HG03439 (cell line): ENCODE results near the gene DPM3.
"Not testable (repeated sequence)": the region's sequence is repeated elsewhere in the genome, so short reads cannot be mapped to it uniquely, and the experiment has no call there.

Experiments
- ATAC-seq: cut with Tn5 transposase; IDR thresholded peaks from one replicate; pipeline ENCODE4 v1.9.1; 2021; ENCODE audit warnings: mild to moderate bottlenecking, moderate library complexity; ENCODE audit not compliant: unreplicated experiment

Gene DPM3

GRCh38 chr1:155127105-155127966 is 13.0 kb downstream of the DPM3 start, which contains the start of gene EFNA1:
Gene EFNA1 (plus strand): TSS chr1:155127876. CDS start chr1:155127978, 102 bp downstream.
- no peak for ATAC-seq

DNA sequence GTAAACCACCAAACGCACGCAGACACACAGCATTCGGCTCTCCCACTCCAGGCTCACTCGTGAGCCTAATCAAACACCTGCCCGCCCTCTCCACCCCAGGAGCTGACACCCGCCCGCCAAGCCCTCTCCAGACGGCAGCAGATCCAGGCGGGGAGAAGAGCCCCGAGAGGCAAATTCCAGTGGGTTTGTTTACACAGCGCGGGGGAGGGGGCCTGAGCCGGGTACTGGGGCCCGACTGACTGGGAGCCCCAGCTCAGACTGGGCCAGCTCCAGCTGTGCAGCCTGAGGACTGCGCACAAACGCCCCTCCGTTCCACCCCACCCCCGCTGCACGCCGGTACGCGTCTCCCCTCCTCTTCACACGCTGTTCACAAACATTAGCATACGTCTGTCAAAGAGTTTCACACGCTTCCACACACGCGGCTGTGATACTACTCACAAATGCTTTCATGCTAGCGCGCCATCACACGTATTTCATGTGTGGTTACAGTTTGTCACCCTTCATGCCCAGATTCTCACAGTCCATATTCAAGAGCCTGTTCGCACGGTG is 13.7 kb downstream of the DPM3 start:
- ATAC-seq, result no peak

- ATAC-seq, result no peak
Observed at GRCh38 chr1:155125946-155126555, 14.3 kb downstream of the DPM3 start.

DNA sequence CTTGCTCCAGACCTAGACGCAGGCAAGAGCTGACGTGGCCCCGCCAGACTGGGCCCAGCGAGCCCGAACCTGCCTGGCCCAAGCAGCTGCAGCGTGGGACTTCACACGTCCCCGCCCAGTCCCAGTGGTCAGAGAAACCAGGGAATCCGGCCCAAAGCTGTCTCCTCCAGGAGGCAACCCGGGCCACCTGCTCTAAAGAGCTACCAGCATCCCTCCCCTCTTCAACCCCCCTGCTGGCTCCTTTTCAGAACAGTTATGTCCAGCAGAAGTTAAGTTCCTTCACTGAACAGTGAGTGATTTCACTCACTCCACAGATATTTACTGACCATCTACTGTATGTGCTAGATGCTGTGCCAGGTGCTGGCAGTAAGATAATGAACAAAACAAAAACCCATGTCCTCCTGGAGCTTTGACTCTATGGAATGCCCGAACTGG is 14.8 kb downstream of the DPM3 start:
- no peak for ATAC-seq

GRCh38 chr1:155124503-155125463 is 15.5 kb downstream of the DPM3 start:
- no peak for ATAC-seq

GRCh38 chr1:155123801-155124200 is 16.5 kb downstream of the DPM3 start:
- no peak for ATAC-seq

- no peak for ATAC-seq
Observed at GRCh38 chr1:155122308-155122707, 18.0 kb downstream of the DPM3 start.

DNA sequence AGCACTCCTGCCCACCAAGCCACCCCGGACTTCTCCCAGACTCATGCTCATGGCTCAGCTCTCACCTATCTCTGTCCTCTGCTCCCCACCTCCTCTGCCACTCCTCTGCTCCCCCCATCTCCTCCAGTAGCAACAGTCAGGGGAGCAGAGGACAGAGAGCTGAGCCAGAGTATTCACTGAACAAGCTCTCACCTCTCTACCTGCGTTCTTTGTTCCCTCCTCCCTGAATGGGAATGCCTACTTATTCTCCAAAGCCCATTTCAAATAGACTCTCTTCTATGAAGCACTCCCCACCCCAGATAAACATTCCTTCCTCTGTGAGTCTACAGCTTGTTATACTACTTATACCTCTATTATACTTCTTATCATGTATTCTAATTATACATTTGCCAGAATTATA is 19.1 kb downstream of the DPM3 start:
- ATAC-seq, result no peak

DNA sequence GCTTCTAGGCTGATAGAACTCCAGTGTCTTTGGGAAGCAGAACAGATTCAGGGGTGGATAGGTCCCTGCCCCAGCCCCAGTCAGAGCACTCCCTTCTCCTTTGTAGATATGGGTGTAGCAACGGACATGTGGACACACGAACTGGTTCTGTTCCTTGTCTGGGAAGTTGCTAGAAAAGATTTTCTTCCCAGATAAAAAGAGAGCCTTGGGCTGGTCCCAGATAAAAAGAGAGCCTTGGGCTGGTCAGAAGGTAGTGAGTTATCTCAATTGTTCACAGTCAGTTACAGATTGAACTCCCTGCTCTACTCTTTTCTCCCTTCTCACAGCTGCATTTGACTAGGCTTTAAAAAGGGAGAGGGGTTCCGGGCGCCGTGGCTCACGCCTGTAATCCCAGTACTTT is 20.1 kb downstream of the DPM3 start:
- no peak for ATAC-seq

DNA sequence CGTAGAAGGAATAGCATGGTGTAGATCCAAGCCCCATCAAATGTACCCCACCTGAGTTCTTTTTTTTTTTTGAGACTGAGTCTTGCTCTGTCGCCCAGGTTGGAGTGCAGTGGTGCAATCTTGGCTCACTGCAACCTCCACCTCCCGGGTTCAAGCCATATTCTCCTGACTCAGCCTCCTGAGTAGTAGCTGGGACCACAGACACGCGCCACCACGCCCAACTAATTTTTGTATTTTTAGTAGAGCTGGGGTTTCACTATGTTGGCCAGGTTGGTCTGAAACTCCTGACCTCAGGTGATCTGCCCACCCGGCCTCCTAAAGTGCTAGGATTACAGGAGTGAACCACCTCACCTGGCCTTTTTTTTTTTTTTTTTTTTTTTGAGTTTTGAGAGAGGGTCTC is 22.2 kb downstream of the DPM3 start:
- ATAC-seq, result not testable (repeated sequence)

- ATAC-seq, result no peak
Observed at GRCh38 chr1:155117610-155118009, 22.7 kb downstream of the DPM3 start.

- ATAC-seq, result no peak
Observed at GRCh38 chr1:155116113-155116764, 24.1 kb downstream of the DPM3 start.

GRCh38 chr1:155113450-155113980 is 26.8 kb downstream of the DPM3 start:
- ATAC-seq, result no peak

DNA sequence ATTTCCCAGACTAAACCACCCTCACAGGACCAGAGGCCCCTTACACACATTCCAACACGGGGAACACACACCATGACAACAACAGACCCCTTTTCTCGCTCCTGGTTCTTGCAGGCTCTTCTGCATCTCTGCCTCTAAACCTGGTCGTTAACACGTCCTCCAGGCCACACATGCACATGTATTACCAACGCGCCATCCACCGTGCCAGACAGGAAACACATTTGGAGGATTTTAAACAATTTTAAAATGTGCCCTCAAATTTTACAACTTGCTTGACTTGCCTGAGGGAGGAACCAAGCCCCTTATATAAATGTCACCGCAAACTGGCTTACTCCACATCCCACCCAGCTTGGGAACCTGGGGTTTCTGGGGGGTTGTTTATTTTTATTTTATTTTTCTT is 29.5 kb downstream of the DPM3 start:
- ATAC-seq, result no peak

GRCh38 chr1:155110381-155110780 is 29.9 kb downstream of the DPM3 start:
- ATAC-seq, result no peak

DNA sequence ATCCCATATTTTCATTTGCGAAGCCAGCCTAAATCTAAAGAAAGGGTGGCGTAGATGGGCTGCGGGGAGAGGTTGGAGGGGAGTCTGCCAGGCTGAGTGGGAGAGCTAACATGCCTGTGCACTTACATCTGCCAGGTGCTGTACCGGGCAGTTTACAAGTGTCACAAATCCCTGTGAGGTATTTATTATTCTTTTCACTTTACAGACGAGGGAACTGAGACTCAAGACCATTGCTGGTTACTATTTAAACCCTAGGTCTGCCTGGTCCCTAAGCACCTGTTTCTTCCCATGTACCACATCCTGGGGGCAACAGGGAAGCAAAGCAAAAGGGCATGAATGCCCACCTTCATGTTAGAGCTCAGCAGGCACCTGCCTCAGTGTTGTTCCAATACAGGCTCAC is 32.0 kb downstream of the DPM3 start:
- no peak for ATAC-seq

DNA sequence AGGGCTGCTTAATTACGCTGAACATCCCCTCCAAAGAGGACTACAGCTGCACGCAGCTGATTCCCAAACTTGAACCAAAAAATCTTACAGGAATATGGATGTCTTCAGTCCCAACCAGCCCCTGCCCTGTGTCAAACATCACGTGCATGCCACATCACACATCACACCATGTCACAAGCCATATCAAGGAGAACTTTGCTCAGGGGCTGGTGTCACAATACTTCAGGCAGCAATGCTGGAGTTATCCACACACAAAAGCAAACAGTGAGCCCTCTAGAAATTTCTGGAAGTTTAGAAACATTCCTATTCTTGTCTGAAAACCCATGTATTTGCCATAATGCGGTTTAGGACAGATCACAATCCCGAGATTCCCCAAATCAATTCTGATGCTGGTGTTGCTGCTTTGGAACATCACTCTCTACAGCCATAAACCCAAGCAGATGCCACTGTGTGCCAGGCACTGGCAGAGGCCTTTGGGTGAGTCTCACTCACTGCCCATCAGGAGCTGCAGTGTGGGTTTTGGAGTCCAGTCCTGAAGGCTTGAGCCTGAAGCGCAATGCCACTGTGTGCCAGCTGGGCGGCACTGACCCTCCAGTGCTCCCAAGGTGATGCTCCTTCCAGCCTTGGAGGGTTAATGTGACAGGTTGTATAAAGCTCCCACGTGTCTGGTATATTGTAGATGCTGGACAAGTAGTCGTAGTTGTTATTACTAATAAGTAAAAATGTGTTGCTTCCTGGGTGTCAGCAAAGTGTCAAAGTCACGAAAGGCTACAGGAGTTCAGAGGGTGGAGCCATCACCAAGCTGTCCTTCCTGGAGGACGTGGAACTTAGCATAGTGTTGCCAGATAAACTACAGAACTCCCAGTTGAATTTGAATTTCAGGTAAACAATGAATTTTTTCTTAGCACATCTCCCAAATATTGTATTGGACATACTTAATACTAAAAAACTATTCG is 32.7 kb downstream of the DPM3 start:
- no peak for ATAC-seq

- ATAC-seq, result no peak
Observed at GRCh38 chr1:155106862-155107261, 33.5 kb downstream of the DPM3 start.

DNA sequence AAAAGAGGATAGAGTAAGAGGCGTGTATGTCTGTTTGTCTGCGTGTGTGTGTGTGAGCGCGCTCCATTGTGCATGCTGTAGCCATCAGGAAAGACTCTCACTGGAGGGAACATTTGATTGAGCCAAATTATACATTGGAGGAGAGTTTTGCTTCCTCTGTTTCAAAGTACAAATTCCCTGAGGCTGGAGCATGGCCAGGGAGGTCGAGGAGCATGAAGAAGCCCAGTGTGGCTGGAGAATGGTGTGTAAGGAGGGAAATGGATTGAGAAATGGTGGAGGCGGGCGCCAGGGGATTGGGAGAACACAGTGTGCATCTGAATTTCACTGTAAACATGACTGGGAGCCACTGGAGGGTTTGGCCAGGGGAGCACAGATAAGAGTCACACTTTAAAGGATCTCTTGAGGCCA is 34.7 kb downstream of the DPM3 start:
- ATAC-seq, result no peak
